Heart left ventricle (tissue), 16 donors: Measurements from ENCODE around the gene NSF. TPM values are rescaled to one million over a fixed set of nuclear protein-coding genes. Genes with fewer than 3 reads are reported as not detected.

Experiments used
- ATAC-seq, 4 donors: fragments of 200-7000 bp; cut with Tn5 transposase; one replicate each; pipeline ENCODE4 v1.9.1; 2020 to 2022; ENCODE audit warnings: moderate library complexity in 4 of 4, mild to moderate bottlenecking in 3 of 4, moderate number of reproducible peaks in 1 of 4
- DNase-seq, 5 donors: peaks; one replicate each; pipeline ENCODE4 v3.0.0-alpha.2; 2020
- H3K27ac ChIP-seq, 12 donors: fragments of 200-600 bp; sonication (generic) in 4 of 12; one replicate each; pipeline versions ENCODE4 v1.5.0 to v1.8.0; 2016 to 2022; ENCODE audit warnings: mild to moderate bottlenecking in 2 of 12
- H3K27me3 ChIP-seq, 9 donors: fragments of 200-600 bp; sonication (generic) in 2 of 9; one replicate each; pipeline versions ENCODE4 v1.5.1 to v1.8.0; 2016 to 2022; ENCODE audit warnings: mild to moderate bottlenecking in 3 of 9
- H3K36me3 ChIP-seq, 9 donors: fragments of 200-600 bp; sonication (generic) in 2 of 9; one replicate each; pipeline versions ENCODE4 v1.5.0 to v1.8.0; 2018 to 2022; ENCODE audit warnings: mild to moderate bottlenecking in 2 of 9
- H3K4me1 ChIP-seq, 12 donors: fragments of 200-600 bp; sonication (generic) in 4 of 12; one replicate each; pipeline versions ENCODE4 v1.5.0 to v1.8.0; 2016 to 2022; ENCODE audit warnings: mild to moderate bottlenecking in 3 of 12
- H3K4me3 ChIP-seq, 12 donors: fragments of 200-600 bp; sonication (generic) in 4 of 12; one replicate each; pipeline versions ENCODE4 v1.5.0 to v1.8.0; 2017 to 2022; ENCODE audit warnings: mild to moderate bottlenecking in 9 of 12, moderate library complexity in 4 of 12
- H3K9me3 ChIP-seq, 12 donors: fragments of 200-600 bp; sonication (generic) in 4 of 12; one replicate each; pipeline versions ENCODE4 v1.5.0 to v1.8.0; 2016 to 2022; ENCODE audit warnings: mild to moderate bottlenecking in 1 of 12
- POLR2A ChIP-seq, 2 donors: fragments of 450-650 bp; IDR thresholded peaks; one replicate each; pipeline ENCODE4 v1.6.1; 2017; ENCODE audit warnings: antibody characterized with exemption in 2 of 2, mild to moderate bottlenecking in 2 of 2, moderate library complexity in 2 of 2
- WGBS, 4 donors: extraction: QIAGEN DNeasy Blood & Tissue Kit in 2 of 4; methylation state at CpG; one replicate each; pipeline versions ENCODE4 v1.1.5 to v1.1.7; 2013 to 2018; 5-methylcytosine and 5-hydroxymethylcytosine counted together
- intact Hi-C, 10 donors: fragments of 100-400 bp; cut with DNase I; formaldehyde crosslinking; loops; one replicate each; pipeline versions ENCODE4 v1.11.1 to v1.14.2; 2022
- polyA plus RNA-seq, 2 donors: library from polyadenylated mRNA; stranded (reverse); fragments of 200-250 nt; gene quantifications; one replicate each; pipeline ENCODE4 v1.2.3, GENCODE V29; 2013
- total RNA-seq, 9 donors: library from RNA; depleted of rRNA in 2 of 9; stranded (reverse); fragments of >200 nt in 2 of 9; fragmentation: NEBNext Ultra II Directional in 3 of 9; extraction: Animal tissue kit (Norgen Biotek cat#: 25700) in 3 of 9; gene quantifications; one replicate each; pipeline versions ENCODE4 v1.1.0 to v1.2.4, GENCODE V29; 2016 to 2023
- TF ChIP-seq, protein P1 (sequence below), 12 donors: fragments of 200-600 bp; sonication (generic) in 4 of 12; IDR thresholded peaks; one replicate each; pipeline versions ENCODE4 v1.5.0 to v1.8.0; 2018 to 2022; ENCODE audit warnings: antibody characterized with exemption in 12 of 12, mild to moderate bottlenecking in 5 of 12
- donor health status: ischemic (EF 13 %, LVEDD 7.1; RV severe dilation, severe dysfunction).
- donor health status: healthy with polysubstance abuse.
- donor health status: DM: no; HTN: yes; CAD: no.
- donor health status: DM: no; HTN: no; CAD: no.
- donor health status: ischemic (EF 25% LVEDD 6.9; RV normal size, moderate dysfunction).
- donor health status: ischemic (EF 25% LVEDD 5.7; RV mildly dilated, moderate dysfunction).
- donor health status: healthy.
- donor health status: DM: yes; HTN: yes; CAD: no.
- donor health status: ischemic (EF 35%, LVEDD 5.7; RV mildly dilated, moderate dysfunction).
- donor health status: nonischemic (EF 11% LVEDD 7.7; RV severe dilation, severe dysfunction).
- donor health status: DM: yes; HTN: yes; CAD: no.
- donor health status: PGD.
- donor health status: ischemic (EF 29% LVEDD 5.4; RV normal size, mild dysfunction).
- donor health status: nonischemic (EF 23%, LVEDD 6.1; RV moderate dilation, normal function).

Gene NSF
- total and polyA plus RNA-seq, 11 donors = 5.4 to 33.9 (median 21.0) TPM

DNA sequence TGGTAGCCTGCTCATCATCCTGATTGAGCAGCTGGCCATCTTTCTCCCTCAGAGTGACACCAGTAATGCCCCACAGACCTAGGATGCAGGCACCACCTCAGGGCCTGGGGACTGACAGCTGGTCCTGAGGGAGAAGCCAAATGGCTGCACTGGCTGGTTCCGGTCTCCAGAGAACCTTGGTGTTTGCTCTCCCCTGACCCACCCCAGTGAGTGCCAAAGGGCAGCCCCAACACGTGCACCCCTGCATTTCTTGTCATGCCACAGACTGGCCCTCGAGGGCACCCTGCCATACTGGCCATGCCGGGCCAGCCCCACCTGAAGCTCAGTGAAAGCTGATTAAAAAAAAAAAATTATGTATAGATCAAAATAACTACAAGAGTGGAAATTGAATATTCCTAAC, 127.5 kb downstream of the NSF start:
- 96 to 100% (median 98%) methylated on average over 4 of the region's 4 CpGs for WGBS, 4 donors
- DNase-seq = no peak
- Histone ChIP-seq H3K36me3 (peaks cover 0 to 46% (median 29%) of the 10 kb centered on the region in 9 donors), H3K4me1 (peaks cover 0 to 12% (median 0%) of the 10 kb centered on the region in 12 donors), H3K27ac (no peak overlapping the region), H3K4me3 (no peak overlapping the region), H3K27me3 (no peaks in the 10 kb centered on the region), H3K9me3 (no peaks in the 10 kb centered on the region)
- no peak for TF ChIP-seq POLR2A (IDR thresholded peaks at IDR 0.05)
- TF ChIP-seq, protein P1, sequence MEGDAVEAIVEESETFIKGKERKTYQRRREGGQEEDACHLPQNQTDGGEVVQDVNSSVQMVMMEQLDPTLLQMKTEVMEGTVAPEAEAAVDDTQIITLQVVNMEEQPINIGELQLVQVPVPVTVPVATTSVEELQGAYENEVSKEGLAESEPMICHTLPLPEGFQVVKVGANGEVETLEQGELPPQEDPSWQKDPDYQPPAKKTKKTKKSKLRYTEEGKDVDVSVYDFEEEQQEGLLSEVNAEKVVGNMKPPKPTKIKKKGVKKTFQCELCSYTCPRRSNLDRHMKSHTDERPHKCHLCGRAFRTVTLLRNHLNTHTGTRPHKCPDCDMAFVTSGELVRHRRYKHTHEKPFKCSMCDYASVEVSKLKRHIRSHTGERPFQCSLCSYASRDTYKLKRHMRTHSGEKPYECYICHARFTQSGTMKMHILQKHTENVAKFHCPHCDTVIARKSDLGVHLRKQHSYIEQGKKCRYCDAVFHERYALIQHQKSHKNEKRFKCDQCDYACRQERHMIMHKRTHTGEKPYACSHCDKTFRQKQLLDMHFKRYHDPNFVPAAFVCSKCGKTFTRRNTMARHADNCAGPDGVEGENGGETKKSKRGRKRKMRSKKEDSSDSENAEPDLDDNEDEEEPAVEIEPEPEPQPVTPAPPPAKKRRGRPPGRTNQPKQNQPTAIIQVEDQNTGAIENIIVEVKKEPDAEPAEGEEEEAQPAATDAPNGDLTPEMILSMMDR (IDR thresholded peaks at IDR 0.05) = no peak
- intact Hi-C loops = loop anchor here in 1 of 10 donors (10.0 kb wide), 1 partner anchor 47 kb away; no protein-coding TSS in a partner anchor
- no peak for ATAC-seq

DNA sequence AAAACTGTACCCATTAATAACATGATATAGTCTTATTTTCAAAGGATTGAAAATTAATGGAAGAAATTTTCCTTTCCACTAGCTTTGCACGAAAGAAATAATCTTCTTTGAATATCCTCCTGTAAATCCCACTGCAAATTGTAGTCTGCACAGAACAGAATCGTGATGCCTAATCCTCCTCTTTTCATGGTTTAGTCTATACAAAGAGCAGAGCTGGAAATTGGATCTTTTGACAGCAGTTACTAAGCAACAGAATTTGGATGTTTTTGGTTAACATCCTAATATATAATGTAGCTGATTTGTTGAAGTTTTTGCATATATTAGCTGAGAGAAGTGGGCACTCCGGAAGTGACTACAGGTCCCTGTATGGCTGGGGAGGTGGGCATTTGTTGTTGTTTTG, 129.4 kb downstream of the NSF start:
- H3K27me3 ChIP-seq = no peaks in the 10 kb centered on the region
- peaks cover 0 to 27% (median 17%) of the 10 kb centered on the region in 9 donors for H3K36me3 ChIP-seq
- H3K9me3 ChIP-seq = no peaks in the 10 kb centered on the region
- 55 to 70% (median 59%) methylated on average over 3 of the region's 3 CpGs for WGBS, 4 donors
- ATAC-seq (no peak), DNase-seq (no peak)
- H3K4me1 ChIP-seq = peaks cover 0 to 12% (median 0%) of the 10 kb centered on the region in 12 donors
- TF ChIP-seq POLR2A (IDR thresholded peaks at IDR 0.05) = no peak
- TF ChIP-seq, protein P1 (IDR thresholded peaks at IDR 0.05) = no peak
- no peak overlapping the region for H3K4me3 ChIP-seq
- no peak overlapping the region for H3K27ac ChIP-seq
- intact Hi-C loops = loop anchor here in 1 of 10 donors (10.0 kb wide), 1 partner anchor 45 kb away; no protein-coding TSS in a partner anchor

DNA sequence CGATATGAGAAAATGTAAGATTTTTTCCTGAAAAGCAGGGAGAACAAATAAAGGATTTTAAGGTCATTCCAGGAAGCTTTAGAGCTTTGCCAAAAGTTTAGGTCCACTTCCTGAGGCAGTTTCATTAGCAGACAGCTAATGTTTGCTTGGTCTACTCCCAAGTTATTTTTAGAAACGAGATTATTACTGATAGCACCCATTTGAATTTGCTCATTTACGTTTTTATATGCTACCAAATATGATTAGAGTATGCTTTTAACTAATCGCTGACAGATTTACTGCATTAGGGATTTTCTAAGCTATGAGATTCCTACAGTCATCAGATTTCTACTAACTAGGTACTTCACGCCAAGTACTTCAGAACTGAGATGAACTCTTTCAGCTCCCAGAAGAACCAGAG, 129.9 kb downstream of the NSF start:
- DNase-seq = no peak
- no peak overlapping the region for H3K27ac ChIP-seq
- H3K36me3 ChIP-seq = peaks cover 0 to 23% (median 12%) of the 10 kb centered on the region in 9 donors
- H3K4me1 ChIP-seq = peaks cover 0 to 12% (median 0%) of the 10 kb centered on the region in 12 donors
- no peaks in the 10 kb centered on the region for H3K9me3 ChIP-seq
- H3K4me3 ChIP-seq = no peak overlapping the region
- H3K27me3 ChIP-seq = no peaks in the 10 kb centered on the region
- no peak for ATAC-seq
- intact Hi-C loops = no loop called here
- WGBS, 4 donors = 33 to 45% (median 37%) methylated on average over 5 of the region's 5 CpGs
- TF ChIP-seq POLR2A (IDR thresholded peaks at IDR 0.05) = no peak
- TF ChIP-seq, protein P1 (IDR thresholded peaks at IDR 0.05) = no peak

DNA sequence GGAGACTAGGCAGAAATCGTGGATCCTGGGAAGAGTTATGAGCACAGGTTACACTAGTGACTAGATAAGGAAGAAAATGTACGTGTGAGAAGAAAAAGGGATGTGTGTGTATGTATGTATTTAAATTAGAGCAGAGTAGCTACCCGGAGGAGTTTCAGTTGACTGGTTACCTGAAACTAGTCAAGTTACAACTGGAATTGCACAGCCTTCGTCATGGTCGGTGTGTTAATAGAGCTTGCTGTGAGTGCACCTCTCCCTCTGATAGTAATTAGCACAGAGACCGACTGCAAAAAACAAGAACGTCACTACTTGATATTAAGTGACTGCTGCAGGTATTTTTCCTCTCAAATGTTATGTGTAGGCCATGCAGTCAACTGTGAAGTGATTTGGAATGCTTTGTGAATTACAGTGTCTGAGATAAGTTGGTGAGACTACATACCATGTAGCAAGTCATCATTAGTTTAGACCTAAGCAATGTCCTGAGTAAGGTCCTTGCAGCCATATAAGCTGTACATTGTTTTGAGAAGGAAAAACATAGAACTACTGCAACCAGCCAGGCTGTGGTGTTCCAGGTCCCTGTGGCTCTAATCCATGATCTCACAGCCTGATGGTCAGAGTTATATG, 132.3 kb downstream of the NSF start:
- TF ChIP-seq POLR2A (IDR thresholded peaks at IDR 0.05) = no peak
- TF ChIP-seq, protein P1 (IDR thresholded peaks at IDR 0.05) = no peak
- DNase-seq (no peak), ATAC-seq (no peak)
- H3K4me3 ChIP-seq = no peak overlapping the region
- peaks cover 0 to 26% (median 10%) of the 10 kb centered on the region in 9 donors for H3K36me3 ChIP-seq
- no peak overlapping the region for H3K27ac ChIP-seq
- 66 to 81% (median 74%) methylated on average over 7 of the region's 7 CpGs for WGBS, 4 donors
- no peaks in the 10 kb centered on the region for H3K9me3 ChIP-seq
- intact Hi-C loops = no loop called here
- no peaks in the 10 kb centered on the region for H3K27me3 ChIP-seq
- peaks cover 0 to 12% (median 0%) of the 10 kb centered on the region in 12 donors for H3K4me1 ChIP-seq
